DND-41 (cell line): Measurements from ENCODE around the gene OR10AD1.

Experiments
- ATAC-seq: fragments of 200-7000 bp; cut with Tn5 transposase; 3 replicates; pipeline ENCODE4 v1.9.1; 2021; ENCODE audit warnings: low read depth; ENCODE audit not compliant: insufficient read depth
- DNase-seq: peaks from one replicate; pipeline ENCODE4 v3.0.0-alpha.2; 2020
- H2AFZ ChIP-seq: 2 replicates; pipeline ENCODE4 v1.6.0; 2012; ENCODE audit warnings: low read depth, low read length
- H3K27ac ChIP-seq: 2 replicates; pipeline ENCODE4 v1.5.1; 2012; ENCODE audit warnings: low read length, inconsistent platforms
- H3K27me3 ChIP-seq: fragments of 200-600 bp; sonication (generic); 2 replicates; pipeline ENCODE4 v1.6.0; 2012; ENCODE audit warnings: low read length, mild to moderate bottlenecking, inconsistent platforms; ENCODE audit not compliant: insufficient read depth, poor library complexity
- H3K36me3 ChIP-seq: 2 replicates; pipeline ENCODE4 v1.5.1; 2012; ENCODE audit warnings: low read length, inconsistent platforms; ENCODE audit not compliant: insufficient read depth
- H3K4me1 ChIP-seq: 2 replicates; pipeline ENCODE4 v1.5.1; 2012; ENCODE audit warnings: mild to moderate bottlenecking, low read length; ENCODE audit not compliant: insufficient read depth
- H3K4me2 ChIP-seq: 2 replicates; pipeline ENCODE4 v1.6.0; 2012; ENCODE audit warnings: mild to moderate bottlenecking, moderate library complexity, low read length, inconsistent platforms; ENCODE audit not compliant: insufficient read depth
- H3K4me3 ChIP-seq, 2 experiments: fragments of 200-600 bp in 1 of 2; shearing (Covaris generic) in 1 of 2; 2 replicates each; pipeline ENCODE4 v1.5.1; 2012 to 2016; ENCODE audit warnings: inconsistent platforms in 2 of 2, low read length in 2 of 2, mild to moderate bottlenecking in 2 of 2, low read depth in 1 of 2, moderate library complexity in 1 of 2
- H3K79me2 ChIP-seq: 2 replicates; pipeline ENCODE4 v1.6.0; 2012; ENCODE audit warnings: low read length, inconsistent platforms; ENCODE audit not compliant: insufficient read depth
- H3K9ac ChIP-seq: 2 replicates; pipeline ENCODE4 v1.6.0; 2012; ENCODE audit warnings: low read depth, mild to moderate bottlenecking, inconsistent platforms, low read length, moderate library complexity
- H3K9me3 ChIP-seq: 2 replicates; pipeline ENCODE4 v1.5.1; 2012; ENCODE audit warnings: low read length, moderate library complexity, mild to moderate bottlenecking, inconsistent platforms; ENCODE audit not compliant: insufficient read depth, severe bottlenecking
- H4K20me1 ChIP-seq: 2 replicates; pipeline ENCODE4 v1.6.0; 2012; ENCODE audit warnings: low read length; ENCODE audit not compliant: insufficient read depth
- EZH2 ChIP-seq: IDR thresholded peaks from 3 replicates; pipeline ENCODE4 v1.6.1; 2012; ENCODE audit warnings: borderline replicate concordance, low read depth, mild to moderate bottlenecking, moderate library complexity, low read length, inconsistent platforms; ENCODE audit not compliant: severe bottlenecking
- TF ChIP-seq, protein P1 (sequence below): IDR thresholded peaks from 2 replicates; pipeline ENCODE4 v1.5.1; 2012; ENCODE audit warnings: borderline replicate concordance, low read length, moderate library complexity, mild to moderate bottlenecking; ENCODE audit not compliant: poor library complexity, severe bottlenecking; ENCODE audit errors: extremely low read depth

The OR10AD1 gene

GRCh38 chr12:48202766-48203165 lies 326 bp downstream of the OR10AD1 start:
- no peak overlapping the region for H3K4me3 ChIP-seq
- H3K4me2 ChIP-seq = no peak overlapping the region
- H3K9ac ChIP-seq = no peak overlapping the region
- no peaks in the 10 kb centered on the region for H3K36me3 ChIP-seq
- no peak overlapping the region for H2AFZ ChIP-seq
- DNase-seq = no peak
- no peak overlapping the region for H3K27ac ChIP-seq
- H3K27me3 ChIP-seq = peaks cover 10% of the 10 kb centered on the region
- H3K9me3 ChIP-seq = no peaks in the 10 kb centered on the region
- no peaks in the 10 kb centered on the region for H3K4me1 ChIP-seq
- no peaks in the 10 kb centered on the region for H3K79me2 ChIP-seq
- H4K20me1 ChIP-seq = no peaks in the 10 kb centered on the region
- TF ChIP-seq, protein P1, sequence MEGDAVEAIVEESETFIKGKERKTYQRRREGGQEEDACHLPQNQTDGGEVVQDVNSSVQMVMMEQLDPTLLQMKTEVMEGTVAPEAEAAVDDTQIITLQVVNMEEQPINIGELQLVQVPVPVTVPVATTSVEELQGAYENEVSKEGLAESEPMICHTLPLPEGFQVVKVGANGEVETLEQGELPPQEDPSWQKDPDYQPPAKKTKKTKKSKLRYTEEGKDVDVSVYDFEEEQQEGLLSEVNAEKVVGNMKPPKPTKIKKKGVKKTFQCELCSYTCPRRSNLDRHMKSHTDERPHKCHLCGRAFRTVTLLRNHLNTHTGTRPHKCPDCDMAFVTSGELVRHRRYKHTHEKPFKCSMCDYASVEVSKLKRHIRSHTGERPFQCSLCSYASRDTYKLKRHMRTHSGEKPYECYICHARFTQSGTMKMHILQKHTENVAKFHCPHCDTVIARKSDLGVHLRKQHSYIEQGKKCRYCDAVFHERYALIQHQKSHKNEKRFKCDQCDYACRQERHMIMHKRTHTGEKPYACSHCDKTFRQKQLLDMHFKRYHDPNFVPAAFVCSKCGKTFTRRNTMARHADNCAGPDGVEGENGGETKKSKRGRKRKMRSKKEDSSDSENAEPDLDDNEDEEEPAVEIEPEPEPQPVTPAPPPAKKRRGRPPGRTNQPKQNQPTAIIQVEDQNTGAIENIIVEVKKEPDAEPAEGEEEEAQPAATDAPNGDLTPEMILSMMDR = no peak
- no peak for TF ChIP-seq EZH2
- no peak for ATAC-seq

DNA sequence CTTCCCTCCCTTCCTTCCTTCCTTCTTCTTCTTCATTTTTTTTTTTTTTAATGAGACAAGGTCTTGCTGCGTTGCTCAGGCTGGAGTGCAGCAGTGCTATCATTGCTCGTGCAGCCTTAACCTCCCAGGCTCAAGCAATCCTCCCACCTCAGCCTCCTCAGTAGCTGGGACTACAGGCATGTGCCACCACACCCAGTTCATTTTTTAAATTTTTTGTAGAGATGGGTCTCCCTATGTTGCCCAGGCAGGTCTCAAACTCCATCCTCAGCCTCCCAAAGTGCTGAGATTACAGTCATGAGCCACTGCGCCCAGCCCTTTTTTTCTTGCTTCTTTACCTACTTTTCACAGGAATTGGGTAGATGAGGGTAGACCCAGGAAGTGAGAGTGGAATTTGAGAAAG lies 1.6 kb downstream of the OR10AD1 start:
- Histone ChIP-seq H3K4me2 (no peak overlapping the region), H3K4me1 (no peaks in the 10 kb centered on the region), H3K9ac (no peak overlapping the region), H3K4me3 (no peak overlapping the region), H3K27ac (no peak overlapping the region), H2AFZ (no peak overlapping the region), H3K79me2 (no peaks in the 10 kb centered on the region), H4K20me1 (no peaks in the 10 kb centered on the region), H3K9me3 (no peaks in the 10 kb centered on the region), H3K27me3 (peaks cover 10% of the 10 kb centered on the region), H3K36me3 (no peaks in the 10 kb centered on the region)
- DNase-seq (no peak), ATAC-seq (no peak)
- TF ChIP-seq EZH2 = no peak
- TF ChIP-seq, protein P1 = no peak

DNA sequence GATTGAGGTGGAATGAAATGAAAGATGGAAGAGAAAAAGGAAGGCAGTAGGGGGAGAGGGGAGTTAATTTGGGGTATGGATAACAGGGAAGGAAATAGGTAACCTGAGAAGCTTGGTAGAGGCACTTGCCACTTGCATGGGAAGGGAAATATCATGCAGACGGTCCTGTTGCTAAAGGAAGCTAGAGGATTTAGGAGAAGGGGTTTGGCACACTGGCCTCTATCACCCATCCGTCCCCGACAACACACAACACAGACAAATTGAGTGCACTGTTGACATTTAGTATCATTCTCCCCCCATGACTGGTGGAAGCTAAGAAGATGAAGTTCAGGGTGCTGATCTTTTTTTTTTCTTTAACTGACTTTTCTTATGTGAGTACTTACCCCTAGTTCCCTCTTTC lies 2.0 kb downstream of the OR10AD1 start:
- ATAC-seq (no peak), DNase-seq (no peak)
- H3K4me3 ChIP-seq = no peak overlapping the region
- H4K20me1 ChIP-seq = no peaks in the 10 kb centered on the region
- H3K27ac ChIP-seq = no peak overlapping the region
- no peaks in the 10 kb centered on the region for H3K4me1 ChIP-seq
- peaks cover 10% of the 10 kb centered on the region for H3K27me3 ChIP-seq
- H3K79me2 ChIP-seq = no peaks in the 10 kb centered on the region
- H3K36me3 ChIP-seq = no peaks in the 10 kb centered on the region
- H3K9ac ChIP-seq = no peak overlapping the region
- no peaks in the 10 kb centered on the region for H3K9me3 ChIP-seq
- H2AFZ ChIP-seq = no peak overlapping the region
- no peak overlapping the region for H3K4me2 ChIP-seq
- TF ChIP-seq, protein P1 = no peak
- TF ChIP-seq EZH2 = no peak

DNA sequence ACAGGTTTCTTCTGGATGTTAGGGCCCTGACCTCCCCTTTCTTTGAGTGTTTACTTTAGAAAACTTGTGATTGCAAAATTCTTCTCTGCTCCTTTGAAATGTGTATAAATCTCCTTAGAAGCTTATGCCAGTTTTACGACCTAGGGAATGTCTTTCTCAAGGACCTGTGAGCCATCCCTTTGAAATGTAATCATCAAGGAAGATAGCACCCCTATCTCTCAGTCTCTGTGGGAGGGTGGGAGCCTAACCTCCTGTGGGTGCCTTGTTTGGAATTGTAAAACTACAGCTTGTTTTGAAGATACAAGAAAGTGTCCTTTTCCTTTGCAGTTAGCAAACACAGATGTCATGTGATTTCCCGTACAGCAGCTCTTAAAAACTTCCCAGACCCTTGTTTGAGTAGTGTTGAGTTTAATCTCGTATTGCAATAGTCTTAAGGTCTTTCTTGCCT lies 3.3 kb downstream of the OR10AD1 start:
- Histone ChIP-seq H3K4me2 (no peak overlapping the region), H3K4me1 (no peaks in the 10 kb centered on the region), H4K20me1 (no peaks in the 10 kb centered on the region), H3K36me3 (no peaks in the 10 kb centered on the region), H3K27me3 (peaks cover 10% of the 10 kb centered on the region), H3K4me3 (no peak overlapping the region), H2AFZ (no peak overlapping the region), H3K27ac (no peak overlapping the region), H3K9me3 (no peaks in the 10 kb centered on the region), H3K79me2 (no peaks in the 10 kb centered on the region), H3K9ac (no peak overlapping the region)
- no peak for ATAC-seq
- DNase-seq = no peak
- no peak for TF ChIP-seq EZH2
- TF ChIP-seq, protein P1 = no peak
